ENCODE data around the gene AUH. TPM values are rescaled to one million over a fixed set of nuclear protein-coding genes. Genes with fewer than 3 reads are reported as not detected.

Gene AUH
- total RNA-seq, 4 donors from 2014 or later, result 37.1 to 59.9 (median 49.7) TPM

DNA sequence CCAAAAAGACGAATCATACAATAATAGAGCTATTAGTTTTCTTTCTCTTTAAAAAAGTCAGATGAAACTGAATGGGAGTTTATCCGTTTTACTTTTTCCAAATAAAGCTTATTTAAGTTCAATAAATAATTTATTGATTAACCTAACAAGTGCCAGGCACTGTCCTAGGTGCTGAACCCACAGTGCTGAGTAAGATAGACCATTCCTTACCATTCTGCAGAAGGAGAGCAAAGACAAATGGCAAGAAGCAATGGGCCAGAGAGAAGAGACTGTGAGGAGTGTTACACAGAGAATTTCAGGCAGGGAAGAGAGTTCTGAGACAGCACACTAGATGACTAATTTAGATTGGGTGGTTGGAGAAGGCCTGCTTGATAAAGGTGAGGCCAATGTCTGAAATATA, 127.2 kb downstream of the AUH start:
- H3K4me3 ChIP-seq, result no peak overlapping the region
- no peak for DNase-seq
- H3K27me3 ChIP-seq, result no peaks in the 10 kb centered on the region
- no peaks in the 10 kb centered on the region for H3K36me3 ChIP-seq
- TF ChIP-seq POLR2A (IDR thresholded peaks at IDR 0.05), result no peak
- TF ChIP-seq, protein P1, sequence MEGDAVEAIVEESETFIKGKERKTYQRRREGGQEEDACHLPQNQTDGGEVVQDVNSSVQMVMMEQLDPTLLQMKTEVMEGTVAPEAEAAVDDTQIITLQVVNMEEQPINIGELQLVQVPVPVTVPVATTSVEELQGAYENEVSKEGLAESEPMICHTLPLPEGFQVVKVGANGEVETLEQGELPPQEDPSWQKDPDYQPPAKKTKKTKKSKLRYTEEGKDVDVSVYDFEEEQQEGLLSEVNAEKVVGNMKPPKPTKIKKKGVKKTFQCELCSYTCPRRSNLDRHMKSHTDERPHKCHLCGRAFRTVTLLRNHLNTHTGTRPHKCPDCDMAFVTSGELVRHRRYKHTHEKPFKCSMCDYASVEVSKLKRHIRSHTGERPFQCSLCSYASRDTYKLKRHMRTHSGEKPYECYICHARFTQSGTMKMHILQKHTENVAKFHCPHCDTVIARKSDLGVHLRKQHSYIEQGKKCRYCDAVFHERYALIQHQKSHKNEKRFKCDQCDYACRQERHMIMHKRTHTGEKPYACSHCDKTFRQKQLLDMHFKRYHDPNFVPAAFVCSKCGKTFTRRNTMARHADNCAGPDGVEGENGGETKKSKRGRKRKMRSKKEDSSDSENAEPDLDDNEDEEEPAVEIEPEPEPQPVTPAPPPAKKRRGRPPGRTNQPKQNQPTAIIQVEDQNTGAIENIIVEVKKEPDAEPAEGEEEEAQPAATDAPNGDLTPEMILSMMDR (IDR thresholded peaks at IDR 0.05), result no peak
- no peaks in the 10 kb centered on the region for H3K4me1 ChIP-seq
- no peak overlapping the region for H3K27ac ChIP-seq
- H3K9me3 ChIP-seq, result no peaks in the 10 kb centered on the region

DNA sequence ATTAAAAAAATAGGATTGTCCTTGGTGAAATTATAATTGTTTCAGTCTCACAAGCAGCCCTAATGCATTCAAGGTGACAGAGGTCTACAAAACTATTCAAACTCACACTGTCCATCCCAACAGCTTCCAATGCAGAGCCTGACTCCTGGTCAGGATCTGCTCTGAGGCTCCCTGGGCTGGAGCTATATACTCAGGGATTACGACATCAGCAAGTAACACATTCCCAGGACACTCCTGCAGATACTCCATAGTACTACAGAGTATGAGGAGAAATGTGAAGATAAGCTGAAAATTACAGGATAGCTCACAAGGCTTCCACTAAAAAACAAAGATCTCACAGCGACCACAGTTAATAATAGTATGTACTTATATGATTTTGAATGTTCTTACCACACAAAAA, 130.1 kb downstream of the AUH start:
- H3K36me3 ChIP-seq, result no peaks in the 10 kb centered on the region
- H3K4me1 ChIP-seq, result no peaks in the 10 kb centered on the region
- H3K27me3 ChIP-seq, result no peaks in the 10 kb centered on the region
- no peaks in the 10 kb centered on the region for H3K9me3 ChIP-seq
- no peak overlapping the region for H3K27ac ChIP-seq
- no peak for DNase-seq
- no peak overlapping the region for H3K4me3 ChIP-seq
- TF ChIP-seq, protein P1 (IDR thresholded peaks at IDR 0.05), result no peak
- TF ChIP-seq POLR2A (IDR thresholded peaks at IDR 0.05), result no peak

DNA sequence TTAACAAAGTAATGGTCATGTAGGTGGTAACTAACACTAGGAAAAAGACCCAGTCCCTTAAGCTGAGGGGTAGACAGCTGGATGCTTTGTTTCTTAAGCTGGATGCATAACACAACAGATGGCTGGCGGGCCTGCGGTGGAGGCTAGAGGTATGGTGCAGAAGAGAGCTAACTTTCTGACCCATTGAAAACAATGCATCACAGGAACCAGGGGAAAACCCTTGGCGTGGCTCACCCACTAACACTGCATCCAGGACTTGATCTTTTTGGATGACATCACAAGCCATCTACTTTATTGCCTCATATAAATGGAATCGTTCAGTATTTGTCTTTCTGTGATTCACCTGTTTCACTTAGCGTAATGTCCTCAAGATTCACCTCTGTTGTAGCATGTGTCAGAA, 138.7 kb downstream of the AUH start:
- no peaks in the 10 kb centered on the region for H3K27me3 ChIP-seq
- no peaks in the 10 kb centered on the region for H3K9me3 ChIP-seq
- H3K27ac ChIP-seq, result no peak overlapping the region
- TF ChIP-seq, protein P1 (IDR thresholded peaks at IDR 0.05), result no peak
- no peak for TF ChIP-seq POLR2A (IDR thresholded peaks at IDR 0.05)
- H3K36me3 ChIP-seq, result peaks cover 0 to 8% (median 0%) of the 10 kb centered on the region in 3 donors
- H3K4me1 ChIP-seq, result no peaks in the 10 kb centered on the region
- no peak overlapping the region for H3K4me3 ChIP-seq
- no peak for DNase-seq

DNA sequence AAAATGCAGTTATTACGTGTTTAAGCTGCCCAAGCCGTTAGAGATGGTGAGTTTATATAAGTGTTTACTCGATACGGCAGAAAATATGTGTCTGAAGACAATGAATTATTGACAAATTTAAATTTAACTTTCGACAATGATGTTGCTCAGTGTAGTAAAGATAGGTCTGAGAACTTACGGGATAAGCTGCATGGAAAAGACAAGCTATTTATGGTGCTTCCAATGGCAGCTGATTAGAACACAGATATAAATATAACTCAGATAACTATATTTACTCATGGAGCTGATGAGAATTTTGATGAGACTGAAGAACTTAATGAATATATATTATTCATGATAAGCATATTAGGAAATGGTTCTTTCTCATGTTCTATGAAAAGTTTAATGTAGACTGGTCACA, 139.3 kb downstream of the AUH start:
- H3K27ac ChIP-seq, result no peak overlapping the region
- no peaks in the 10 kb centered on the region for H3K27me3 ChIP-seq
- TF ChIP-seq, protein P1 (IDR thresholded peaks at IDR 0.05), result no peak
- TF ChIP-seq POLR2A (IDR thresholded peaks at IDR 0.05), result no peak
- no peaks in the 10 kb centered on the region for H3K9me3 ChIP-seq
- H3K4me1 ChIP-seq, result no peaks in the 10 kb centered on the region
- DNase-seq, result no peak
- no peak overlapping the region for H3K4me3 ChIP-seq
- peaks cover 0 to 8% (median 0%) of the 10 kb centered on the region in 3 donors for H3K36me3 ChIP-seq

DNA sequence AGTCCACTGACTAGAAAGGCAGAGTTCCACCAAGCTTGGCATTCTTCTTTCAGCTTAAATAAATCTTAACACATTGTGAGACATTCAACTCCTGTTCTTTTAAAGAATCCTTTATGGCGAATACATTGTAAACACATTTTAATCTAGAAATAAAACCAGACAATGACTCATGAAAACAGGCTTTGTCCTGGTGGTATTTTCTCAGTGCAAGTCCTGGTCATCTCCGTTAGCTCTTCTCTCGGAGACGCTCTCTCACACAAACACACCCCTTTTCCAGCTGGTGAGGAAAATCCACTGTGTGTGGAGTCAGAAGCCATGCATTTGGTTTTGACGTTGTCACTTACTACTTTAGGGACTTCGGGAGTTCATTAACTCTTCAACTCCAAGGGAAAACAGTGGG, 140.4 kb downstream of the AUH start:
- no peak for DNase-seq
- H3K9me3 ChIP-seq, result no peaks in the 10 kb centered on the region
- no peaks in the 10 kb centered on the region for H3K27me3 ChIP-seq
- TF ChIP-seq, protein P1 (IDR thresholded peaks at IDR 0.05), result no peak
- TF ChIP-seq POLR2A (IDR thresholded peaks at IDR 0.05), result no peak
- no peak overlapping the region for H3K4me3 ChIP-seq
- H3K4me1 ChIP-seq, result no peaks in the 10 kb centered on the region
- H3K36me3 ChIP-seq, result peaks cover 0 to 8% (median 0%) of the 10 kb centered on the region in 3 donors
- no peak overlapping the region for H3K27ac ChIP-seq

Measured in Peyer's patch (tissue), 4 donors.